Body of pancreas (tissue), 4 donors: ENCODE data around the gene CLPX.
"Not testable (repeated sequence)": the region's sequence is repeated elsewhere in the genome, so short reads cannot be mapped to it uniquely, and the experiment has no call there.

ENCODE experiments used
- CTCF ChIP-seq, 7 experiments: fragments of 450-650 bp in 4 of 7; fragments of 200-600 bp in 3 of 7; sonication (generic) in 3 of 7; IDR thresholded peaks; one replicate each; pipeline ENCODE4 v1.5.1; 2016 to 2019; ENCODE audit warnings: antibody characterized with exemption in 7 of 7
- POLR2A ChIP-seq, 3 donors: fragments of 450-650 bp; IDR thresholded peaks; one replicate each; pipeline ENCODE4 v1.6.1; 2016; ENCODE audit warnings: antibody characterized with exemption in 3 of 3, mild to moderate bottlenecking in 2 of 3

GRCh38 chr15:65226901-65227300 is 41.8 kb upstream of the CLPX start:
- not testable (repeated sequence) for TF ChIP-seq CTCF, POLR2A (IDR thresholded peaks at IDR 0.05)
